Measurements from ENCODE around the gene HRCT1. TPM values are rescaled to one million over a fixed set of nuclear protein-coding genes. Genes with fewer than 3 reads are reported as not detected.

Gene HRCT1
- total and polyA plus RNA-seq, 2 donors (not counting 1 experiment from before 2014, with no cell fraction given), result not detected

- Mint-ChIP-seq H3K27me3 (peaks cover 30% of the 10 kb centered on the region), H3K4me3 (no peak overlapping the region), H3K27ac (no peak overlapping the region), H3K4me1 (peaks cover 7% of the 10 kb centered on the region), H3K9me3 (ENCODE audit: insufficient read depth) (no peaks in the 10 kb centered on the region)
- Histone ChIP-seq H3K27ac (ENCODE audit: low read length in 2 of 2) (no peak overlapping the region), H3K36me3 (replicated peaks in 1 of 2; ENCODE audit: control extremely low read depth in 1 of 2, control insufficient read depth in 1 of 2, extremely low read depth in 1 of 2, insufficient read depth in 2 of 2, low read length in 1 of 2) (no peaks in the 10 kb centered on the region), H3K4me1 (ENCODE audit: control insufficient read depth in 2 of 2, insufficient read depth in 2 of 2, low read length in 2 of 2) (peaks cover 4 to 7% of the 10 kb centered on the region in 2 donors), H3K9ac (ENCODE audit: low read length) (no peak overlapping the region), H2AFZ (ENCODE audit: insufficient read depth, low read depth, low read length, poor library complexity, severe bottlenecking) (no peak overlapping the region), H4K20me1 (ENCODE audit: control insufficient read depth, insufficient read depth, low read length, poor library complexity, severe bottlenecking) (no peaks in the 10 kb centered on the region), H3K4me2 (replicated peaks; ENCODE audit: low read depth, low read length, poor library complexity, severe bottlenecking) (no peak overlapping the region), H3K27me3 (replicated peaks in 1 of 4; ENCODE audit: control extremely low read depth in 1 of 4, control insufficient read depth in 3 of 4, insufficient read depth in 4 of 4, low read length in 3 of 4) (peaks cover 0 to 16% (median 3%) of the 10 kb centered on the region in 4 experiments), H3K79me2 (ENCODE audit: control insufficient read depth, insufficient read depth, low read length) (no peaks in the 10 kb centered on the region), H3K9me3 (ENCODE audit: control extremely low read depth in 1 of 3, control insufficient read depth in 2 of 3, insufficient read depth in 1 of 3, low read length in 2 of 3) (no peaks in the 10 kb centered on the region), H3K4me3 (ENCODE audit: control extremely low read depth in 1 of 5, extremely low read depth in 1 of 5, insufficient read depth in 1 of 5, low read depth in 2 of 5, low read length in 4 of 5) (no peak overlapping the region)
- TF ChIP-seq CTCF (IDR thresholded peaks at IDR 0.05) (no peak), EZH2 (IDR thresholded peaks at IDR 0.05; ENCODE audit: borderline replicate concordance, insufficient read depth, low read depth, low read length, poor library complexity, severe bottlenecking) (no peak)
- DNase-seq (no peak), ATAC-seq (ENCODE audit: low read depth) (no peak)
- intact Hi-C loops (cut with micrococcal nuclease), result no loop called here
- WGBS (ENCODE audit: insufficient coverage), result 91% methylated on average over 14 of the region's 14 CpGs
- CTCF ChIA-PET, result interaction anchor here (0.9 kb wide), 1 partner anchor 49 kb away, joined by 4 read pairs; no protein-coding TSS in a partner anchor
- POLR2A ChIA-PET, result no interaction called here
Observed at GRCh38 chr9:35906923-35907699, 1.1 kb downstream of the HRCT1 start.
